GM21619 (cell line): ENCODE measurements around the gene SLC16A13.

Source experiments
- ATAC-seq: cut with Tn5 transposase; IDR thresholded peaks from one replicate; pipeline ENCODE4 v1.9.1; 2021; ENCODE audit not compliant: unreplicated experiment

SLC16A13 gene

DNA sequence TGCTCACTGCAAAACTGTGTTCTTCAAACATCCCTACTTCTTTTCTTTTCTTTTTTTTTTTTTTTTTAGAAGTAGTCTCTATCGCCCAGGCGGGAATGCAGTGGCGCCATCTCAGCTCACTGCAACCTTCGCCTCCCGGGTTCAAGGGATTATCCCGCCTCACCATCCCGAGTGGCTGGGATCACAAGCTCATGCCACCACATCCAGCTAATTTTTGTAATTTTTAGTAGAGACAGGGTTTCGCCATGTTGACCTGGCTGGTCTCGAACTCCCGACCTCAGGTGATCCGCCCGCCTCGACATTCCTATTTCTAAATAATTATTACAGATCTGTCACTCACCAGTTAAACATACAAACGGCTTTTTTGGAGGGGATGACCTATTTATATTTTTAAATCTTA lies 24.4 kb upstream of the SLC16A13 start:
- no peak for ATAC-seq

DNA sequence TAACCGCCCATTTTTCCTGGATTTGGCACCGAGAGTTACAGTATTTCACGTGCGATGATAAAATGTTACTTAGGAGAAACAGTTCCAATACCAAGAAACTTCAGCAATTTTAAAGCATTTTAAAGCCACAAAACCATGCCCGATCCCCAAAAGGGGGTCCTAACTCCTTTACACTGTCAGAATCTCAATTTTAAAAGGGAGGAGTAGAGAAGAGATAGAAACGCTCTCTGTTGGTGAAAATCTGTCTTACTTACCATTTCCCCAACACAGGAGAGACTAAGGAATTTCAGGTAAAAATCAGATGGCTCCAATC lies 23.9 kb upstream of the SLC16A13 start:
- no peak for ATAC-seq

DNA sequence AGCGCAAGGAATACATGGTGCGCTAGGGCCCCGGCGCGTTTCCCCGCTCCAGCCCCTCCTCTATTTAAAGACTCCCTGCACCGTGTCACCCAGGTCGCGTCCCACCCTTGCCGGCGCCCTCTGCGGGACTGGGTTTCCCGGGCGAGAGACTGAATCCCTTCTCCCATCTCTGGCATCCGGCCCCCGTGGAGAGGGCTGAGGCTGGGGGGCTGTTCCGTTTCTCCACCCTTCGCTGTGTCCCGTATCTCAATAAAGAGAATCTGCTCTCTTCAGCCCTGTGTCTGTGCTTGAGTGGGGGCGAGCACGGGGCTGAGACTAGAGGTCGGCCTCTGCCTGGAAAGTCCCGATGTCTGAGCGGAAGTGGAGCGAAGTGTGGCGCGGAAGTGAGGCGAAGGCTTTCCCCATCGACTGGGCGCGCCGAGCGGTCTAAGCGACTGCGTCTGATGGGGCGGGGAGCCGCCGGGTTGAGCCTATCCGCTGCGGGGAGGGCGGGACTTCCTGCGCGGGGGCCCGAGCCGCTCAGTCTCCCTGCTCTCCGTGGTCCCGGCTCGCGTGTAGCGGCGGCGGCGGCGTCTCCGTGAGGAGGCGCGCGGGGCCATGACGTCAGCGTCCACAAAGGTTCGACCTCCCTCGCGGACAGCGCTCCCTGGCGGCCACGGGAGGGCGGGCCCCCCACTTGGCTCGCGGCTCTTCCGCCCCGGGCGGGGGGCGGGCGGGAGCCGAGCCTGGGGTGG lies 21.4 kb upstream of the SLC16A13 start:
- ATAC-seq = peak; percentile 74

DNA sequence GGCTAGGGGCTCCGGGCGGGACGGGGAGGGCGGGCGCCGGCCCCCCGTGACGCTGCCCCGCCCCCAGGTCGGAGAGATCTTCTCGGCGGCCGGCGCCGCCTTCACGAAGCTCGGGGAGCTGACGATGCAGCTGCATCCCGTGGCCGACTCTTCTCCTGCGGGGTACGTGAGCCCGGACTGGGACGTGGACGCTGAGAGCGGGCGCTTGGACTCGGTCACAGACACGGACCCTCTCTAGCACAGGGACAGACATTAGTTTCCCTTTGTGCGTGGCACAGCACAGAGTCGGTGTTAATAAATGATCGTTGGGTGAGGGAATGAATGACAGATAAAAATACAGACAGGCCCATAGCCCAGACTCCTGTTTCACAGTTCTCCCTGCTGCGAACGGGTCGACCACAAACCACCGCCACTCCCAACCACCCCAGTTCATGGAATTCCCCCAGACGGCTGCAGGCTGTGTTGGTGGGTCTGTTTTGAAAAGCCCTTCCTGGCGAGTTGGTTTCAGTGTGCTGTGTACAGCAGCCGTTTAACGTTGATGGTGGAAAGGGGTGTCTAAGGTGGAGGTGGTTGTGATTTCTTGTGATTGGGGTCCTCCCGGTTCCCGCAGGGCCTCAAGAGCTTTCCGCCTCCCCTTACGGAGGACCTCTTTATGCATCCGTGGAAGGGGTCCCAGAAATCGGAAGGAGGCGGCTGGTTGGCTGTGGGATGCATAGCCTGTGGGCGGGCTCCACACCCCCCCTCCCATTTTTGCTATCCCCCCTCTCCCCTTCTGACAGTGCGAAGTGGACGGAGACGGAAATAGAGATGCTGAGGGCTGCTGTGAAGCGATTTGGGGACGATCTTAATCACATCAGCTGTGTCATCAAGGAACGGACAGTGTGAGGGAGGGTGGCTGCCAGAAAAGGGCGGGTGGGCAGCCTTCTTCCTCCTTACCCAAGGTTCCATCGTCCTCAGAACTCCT lies 20.5 kb upstream of the SLC16A13 start:
- ATAC-seq = peak; percentile 14

DNA sequence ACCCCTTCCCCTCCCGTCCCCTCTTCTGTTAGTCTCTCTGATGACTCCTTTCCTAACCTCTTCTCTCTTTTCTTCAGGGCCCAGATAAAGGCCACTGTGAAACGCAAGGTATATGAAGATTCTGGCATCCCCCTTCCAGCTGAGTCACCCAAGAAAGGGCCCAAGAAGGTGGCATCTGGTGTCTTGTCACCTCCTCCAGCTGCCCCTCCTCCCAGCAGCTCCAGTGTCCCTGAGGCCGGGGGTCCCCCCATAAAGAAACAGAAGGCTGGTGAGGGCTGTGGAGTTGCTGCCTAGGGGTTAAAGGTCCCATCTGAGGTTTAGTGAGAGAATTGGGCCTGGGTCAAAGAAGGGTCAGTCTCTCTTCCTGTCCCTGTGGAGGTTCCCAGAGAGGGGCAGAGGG lies 19.4 kb upstream of the SLC16A13 start:
- no peak for ATAC-seq

DNA sequence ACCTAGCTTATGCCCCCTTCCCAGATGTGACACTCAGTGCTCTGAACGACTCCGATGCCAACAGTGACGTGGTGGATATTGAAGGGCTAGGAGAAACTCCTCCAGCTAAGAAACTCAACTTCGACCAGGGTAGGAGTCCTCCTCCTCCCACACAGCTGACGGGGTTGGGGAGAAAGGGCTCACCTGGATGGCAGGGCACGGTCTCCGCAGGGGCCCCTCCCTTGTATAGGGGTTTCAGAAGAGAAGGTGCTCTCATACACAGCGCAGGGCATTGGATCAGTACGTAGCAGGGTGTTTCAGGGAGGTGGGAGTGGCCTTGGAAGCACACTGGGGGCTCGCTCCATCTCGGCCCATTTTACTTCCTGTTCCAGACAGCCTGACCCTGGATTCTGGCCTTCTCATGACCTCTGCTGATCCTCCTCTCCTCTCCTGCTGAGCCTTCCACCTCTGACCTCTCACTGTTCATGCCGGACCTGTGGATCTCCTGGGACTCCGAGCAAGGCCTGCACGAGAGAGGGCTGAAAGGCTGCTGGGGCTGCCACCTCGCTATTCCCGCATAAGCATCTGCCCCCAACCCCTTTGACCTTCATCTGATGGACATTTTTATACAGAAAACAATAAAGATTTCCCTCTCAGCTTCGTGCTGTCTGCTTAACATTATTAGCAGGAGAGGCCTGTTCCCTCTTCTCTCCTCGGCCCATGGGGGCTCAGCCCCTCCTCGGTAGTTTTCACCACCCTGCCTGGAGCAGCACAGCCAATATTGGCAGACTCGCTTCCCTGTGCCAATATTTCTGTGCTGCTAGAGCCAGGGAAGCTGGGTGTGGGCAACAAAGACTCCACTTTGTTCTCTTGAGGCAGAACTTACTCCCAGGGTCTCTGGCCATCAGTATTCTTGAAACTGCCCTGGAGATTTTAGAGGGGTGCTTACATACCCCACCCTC lies 18.7 kb upstream of the SLC16A13 start:
- no peak for ATAC-seq

DNA sequence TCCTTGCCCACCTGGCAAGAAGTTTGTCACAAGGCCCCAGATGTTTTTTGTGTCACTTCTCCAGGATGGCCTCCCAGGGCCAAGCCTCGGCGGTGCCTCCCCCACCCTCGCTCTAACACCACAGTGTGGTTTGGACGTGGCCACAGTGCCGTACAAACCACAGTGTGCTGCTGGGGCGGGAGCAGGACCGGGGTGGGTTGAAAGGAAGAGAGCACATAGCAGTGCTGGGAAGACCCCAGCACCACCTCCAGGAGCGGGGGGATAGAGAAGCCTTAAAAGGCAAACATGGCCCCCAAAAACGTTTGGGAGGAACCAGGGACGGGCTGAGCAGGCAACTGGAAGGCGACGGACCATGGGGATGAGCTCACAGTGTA lies 18.0 kb upstream of the SLC16A13 start:
- ATAC-seq = no peak

DNA sequence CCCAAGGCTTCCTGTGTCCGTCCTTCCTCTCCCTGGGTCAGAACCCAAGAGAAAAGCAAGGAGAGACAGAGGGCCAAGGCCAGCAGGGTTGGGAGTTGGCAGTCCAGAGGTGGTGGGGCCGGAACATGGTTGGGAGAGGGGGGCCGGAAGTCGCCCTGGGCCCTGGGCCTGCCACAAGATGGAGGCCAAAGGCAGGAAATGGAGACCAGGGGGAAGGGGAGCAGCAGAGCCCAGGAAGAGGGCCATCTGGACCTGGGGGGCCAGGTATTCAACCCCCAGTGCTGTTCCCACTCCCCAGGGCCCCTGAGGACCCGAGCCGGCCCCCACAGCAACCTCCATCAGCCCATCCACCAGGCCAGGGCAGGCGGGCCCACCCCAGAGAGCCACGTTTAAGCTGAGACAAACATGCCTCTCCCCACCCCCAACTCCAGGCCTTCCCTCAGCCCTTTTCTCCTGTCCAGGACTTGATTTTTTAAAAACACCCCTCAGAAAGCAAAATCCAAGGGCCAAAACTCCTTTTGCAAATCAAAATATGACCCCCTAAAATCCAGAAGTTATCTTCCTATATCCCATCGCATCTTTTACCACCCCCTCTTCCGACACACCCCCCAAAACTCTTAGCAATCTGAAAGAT lies 17.4 kb upstream of the SLC16A13 start:
- no peak for ATAC-seq

DNA sequence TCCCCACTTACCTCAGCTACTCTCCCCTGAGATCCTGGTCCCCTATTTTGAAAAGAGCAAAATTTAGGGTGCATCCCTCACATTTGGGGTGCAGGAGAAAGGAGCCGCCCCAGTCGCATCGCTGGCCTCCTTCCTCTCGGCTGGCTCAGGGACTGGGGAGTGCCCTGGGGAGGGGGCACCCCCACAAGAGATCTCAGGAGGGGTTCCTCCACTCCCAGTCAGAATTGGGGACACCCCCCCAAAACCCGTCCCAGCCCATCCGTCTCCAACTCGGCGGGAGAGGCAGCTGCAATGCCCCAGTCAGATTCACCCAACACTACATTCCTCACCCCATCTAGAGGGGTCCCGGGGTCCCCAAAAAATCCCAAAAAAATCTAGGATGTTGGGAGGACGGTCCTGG lies 16.4 kb upstream of the SLC16A13 start:
- no peak for ATAC-seq

DNA sequence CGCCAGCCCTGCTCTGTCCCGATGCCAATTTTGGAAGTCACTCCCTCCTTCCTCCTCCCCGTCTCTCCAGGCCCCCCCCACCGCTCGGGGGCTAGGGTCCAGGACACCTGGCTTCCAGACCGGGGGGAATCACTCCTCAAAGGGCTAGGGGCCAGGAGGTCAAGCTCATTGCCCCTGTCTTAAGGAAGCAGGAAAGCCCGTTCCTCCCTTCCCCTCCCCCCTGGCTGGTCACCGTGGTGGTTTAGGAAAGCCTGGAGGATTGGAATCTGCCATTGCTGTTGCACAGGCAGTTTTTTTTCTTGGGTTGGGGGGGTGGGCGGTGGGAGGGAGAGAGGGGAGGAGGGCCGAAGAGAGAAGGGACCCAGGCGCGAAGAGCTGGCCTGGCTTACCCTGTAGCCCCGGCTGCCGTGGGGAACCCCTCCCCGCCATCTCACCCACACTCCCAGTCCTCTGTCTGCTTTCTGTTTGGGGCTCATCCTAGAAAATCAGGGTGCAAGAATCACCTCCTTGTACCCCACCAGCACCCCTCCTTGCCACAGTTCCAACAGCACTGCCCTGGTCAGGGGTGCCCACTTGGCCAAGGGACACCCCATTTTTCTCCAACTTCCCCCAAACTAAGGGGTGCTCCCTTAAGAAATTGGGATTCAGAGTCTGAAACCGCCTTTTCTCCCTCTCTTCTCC lies 15.8 kb upstream of the SLC16A13 start:
- ATAC-seq = no peak

DNA sequence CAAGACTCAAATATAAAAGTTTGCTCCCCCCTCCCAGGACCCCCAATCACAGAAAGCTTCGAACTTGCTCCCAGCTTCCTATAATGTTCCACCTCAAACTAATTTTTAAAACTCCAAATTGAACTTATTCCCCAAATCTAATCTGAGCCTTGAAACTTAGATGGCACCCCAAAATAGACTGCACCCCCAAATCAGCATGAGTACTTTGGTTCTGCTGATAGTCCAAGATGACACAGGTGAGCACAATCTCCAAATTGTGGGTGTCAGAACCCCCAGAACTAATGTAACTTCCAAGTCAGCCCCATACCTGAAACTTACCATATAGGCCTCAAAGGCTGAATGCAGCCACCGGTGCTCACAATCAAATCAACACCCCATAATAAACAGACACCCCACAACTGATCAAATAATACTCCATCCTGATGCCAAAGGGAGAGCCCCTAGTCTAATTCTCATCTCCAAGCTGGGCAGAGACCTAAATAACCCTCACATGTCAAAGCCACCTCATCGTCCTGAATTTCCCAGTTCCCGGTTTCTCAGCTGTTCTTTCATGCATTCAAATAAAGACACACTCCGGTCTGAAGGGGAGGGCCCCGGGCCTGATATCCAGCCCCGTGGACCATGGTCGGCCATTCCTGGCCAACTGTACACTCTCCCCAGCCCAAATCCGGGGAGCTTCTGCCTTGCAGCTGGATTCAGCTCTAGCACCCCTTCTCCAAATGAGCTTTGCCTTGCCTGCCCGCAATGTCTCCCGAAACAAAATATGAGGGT lies 14.7 kb upstream of the SLC16A13 start:
- no peak for ATAC-seq

DNA sequence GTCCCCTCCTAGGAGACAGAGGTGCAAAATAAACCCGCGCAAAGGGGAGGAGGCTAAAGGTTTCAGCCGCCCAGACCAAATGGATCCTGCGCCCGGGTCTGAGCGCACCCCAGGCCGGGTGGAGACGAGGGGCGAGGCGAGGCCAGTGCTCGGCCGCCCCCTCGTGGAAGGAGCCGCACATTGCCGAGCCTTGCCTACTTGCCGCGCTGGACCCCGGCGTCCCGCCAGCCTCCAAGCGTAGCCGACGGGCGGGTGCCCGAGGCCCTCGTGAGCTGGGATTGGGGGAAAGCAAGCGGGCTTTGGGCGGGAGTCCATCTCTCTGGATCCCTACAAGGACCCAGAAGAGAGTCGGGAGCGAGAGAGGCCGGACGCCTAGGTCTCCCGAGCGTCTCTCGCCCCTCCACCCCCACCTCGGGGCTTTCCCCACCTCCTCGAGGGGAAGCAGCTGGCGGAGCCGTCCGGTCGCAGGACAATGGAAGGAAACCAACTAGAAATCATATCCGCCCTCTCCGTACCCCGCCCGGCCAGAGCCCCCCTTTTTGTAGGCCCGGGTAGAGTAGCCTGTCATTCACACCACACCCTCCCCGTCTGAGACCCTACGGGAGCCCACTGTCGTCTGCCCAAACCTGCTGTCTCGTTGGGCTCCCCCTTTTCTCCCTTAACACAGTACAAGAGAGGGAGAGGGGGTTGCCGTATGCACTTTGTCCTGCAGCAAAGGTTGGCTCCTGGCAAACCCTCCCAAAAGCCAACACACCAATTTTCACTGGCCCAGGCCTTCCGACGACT lies 13.6 kb upstream of the SLC16A13 start:
- peak; percentile 49 for ATAC-seq

DNA sequence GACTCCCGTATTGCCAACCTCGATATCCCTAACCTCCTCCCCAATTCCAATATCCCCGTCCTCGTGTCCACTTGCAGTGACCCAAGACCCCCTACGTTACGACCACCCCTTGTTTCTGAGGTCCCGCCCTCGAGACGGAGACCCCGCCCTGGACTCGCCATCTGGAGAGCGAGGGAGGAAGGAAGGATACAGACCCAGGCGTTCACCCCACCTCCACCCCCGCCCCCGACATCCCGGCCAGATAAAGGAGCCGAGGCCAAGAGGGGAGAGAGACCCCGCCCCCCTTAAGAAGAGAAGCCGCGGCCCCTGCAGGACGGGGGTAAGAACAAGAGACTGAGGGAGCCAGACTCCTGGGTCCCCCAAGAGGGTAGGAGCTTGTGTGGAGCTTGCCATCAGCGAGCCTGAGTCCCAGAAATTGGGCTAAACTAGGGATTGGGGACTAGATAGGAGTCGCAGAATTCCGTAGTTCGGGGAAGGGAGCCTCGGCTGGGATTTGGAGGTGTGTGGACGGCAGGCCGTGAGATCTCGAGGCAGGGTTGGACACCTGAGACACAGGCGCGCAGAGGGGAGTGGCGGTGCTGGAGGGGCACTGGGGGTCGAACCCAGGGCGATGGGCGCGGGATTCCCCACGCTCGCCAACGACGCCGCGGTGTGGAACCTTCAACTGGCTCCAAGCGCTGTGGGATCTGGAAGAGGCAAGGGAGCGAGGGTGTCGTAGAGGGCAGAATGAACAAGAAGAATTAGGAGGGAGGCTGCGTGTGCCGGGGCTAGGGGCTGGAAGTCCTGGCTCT lies 12.8 kb upstream of the SLC16A13 start, which contains the start of gene BCL6B:
TSS of gene BCL6B (plus strand) at position 270 of the 791 bp plus-strand sequence. CDS start 622 bp downstream, outside the sequence.
- ATAC-seq = no peak

DNA sequence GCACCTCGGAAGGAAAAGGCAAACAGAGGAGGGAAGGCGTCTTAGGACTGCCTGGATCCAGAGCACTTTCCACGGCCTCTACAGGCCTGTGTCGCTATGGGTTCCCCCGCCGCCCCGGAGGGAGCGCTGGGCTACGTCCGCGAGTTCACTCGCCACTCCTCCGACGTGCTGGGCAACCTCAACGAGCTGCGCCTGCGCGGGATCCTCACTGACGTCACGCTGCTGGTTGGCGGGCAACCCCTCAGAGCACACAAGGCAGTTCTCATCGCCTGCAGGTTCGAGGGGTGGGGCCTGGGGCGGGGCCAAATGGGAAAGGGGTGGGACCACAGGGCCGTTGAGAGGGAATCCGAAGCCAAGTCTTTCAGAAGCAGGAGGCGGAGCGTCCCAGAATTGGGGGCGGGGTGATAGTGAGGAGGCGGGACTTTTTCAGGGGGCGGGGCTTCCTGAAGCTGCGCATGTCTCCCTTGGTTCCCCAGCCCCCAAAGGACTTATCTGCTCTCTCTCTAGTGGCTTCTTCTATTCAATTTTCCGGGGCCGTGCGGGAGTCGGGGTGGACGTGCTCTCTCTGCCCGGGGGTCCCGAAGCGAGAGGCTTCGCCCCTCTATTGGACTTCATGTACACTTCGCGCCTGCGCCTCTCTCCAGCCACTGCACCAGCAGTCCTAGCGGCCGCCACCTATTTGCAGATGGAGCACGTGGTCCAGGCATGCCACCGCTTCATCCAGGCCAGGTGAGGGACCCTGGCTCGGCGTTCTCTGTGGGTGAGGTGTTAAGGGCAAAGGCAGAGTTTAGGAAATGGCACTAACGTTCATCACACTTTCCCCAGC lies 12.0 kb upstream of the SLC16A13 start:
- ATAC-seq = peak; percentile 50

DNA sequence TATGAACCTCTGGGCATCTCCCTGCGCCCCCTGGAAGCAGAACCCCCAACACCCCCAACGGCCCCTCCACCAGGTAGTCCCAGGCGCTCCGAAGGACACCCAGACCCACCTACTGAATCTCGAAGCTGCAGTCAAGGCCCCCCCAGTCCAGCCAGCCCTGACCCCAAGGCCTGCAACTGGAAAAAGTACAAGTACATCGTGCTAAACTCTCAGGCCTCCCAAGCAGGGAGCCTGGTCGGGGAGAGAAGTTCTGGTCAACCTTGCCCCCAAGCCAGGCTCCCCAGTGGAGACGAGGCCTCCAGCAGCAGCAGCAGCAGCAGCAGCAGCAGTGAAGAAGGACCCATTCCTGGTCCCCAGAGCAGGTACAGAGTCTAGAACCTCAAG lies 11.4 kb upstream of the SLC16A13 start:
- ATAC-seq = no peak

DNA sequence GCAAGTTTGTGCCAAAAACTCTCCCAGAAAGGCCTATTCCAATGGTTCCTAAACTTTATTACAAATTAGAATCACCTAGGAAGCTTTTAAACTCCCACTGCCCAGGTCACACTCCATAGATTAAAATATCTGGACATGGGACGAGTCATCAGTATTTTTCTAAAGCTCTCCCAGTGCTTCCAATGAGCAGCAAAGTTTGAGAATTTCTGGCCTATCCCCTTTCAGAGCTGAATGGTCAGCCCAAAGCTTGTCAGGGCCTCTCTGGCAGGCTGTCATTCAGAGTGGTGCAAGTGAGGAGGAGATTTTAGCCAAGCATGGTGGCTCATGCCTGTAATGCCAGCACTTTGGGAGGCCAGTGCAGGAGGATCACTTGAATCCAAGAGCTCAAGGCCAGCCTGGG lies 10.6 kb upstream of the SLC16A13 start:
- no peak for ATAC-seq
